HEK293T (cell line): Measurements from ENCODE around the gene WNT2B.

Experiments used
- FOXM1 ChIP-seq: fragments of 450-650 bp; IDR thresholded peaks from 2 replicates; pipeline ENCODE4 v1.6.1; 2017; ENCODE audit warnings: mild to moderate bottlenecking, borderline replicate concordance
- L3MBTL2 ChIP-seq: fragments of 450-650 bp; conservative IDR thresholded peaks from 2 replicates; pipeline ENCODE4 v1.6.1; 2016; ENCODE audit warnings: mild to moderate bottlenecking
- LEF1 ChIP-seq: fragments of 450-650 bp; IDR thresholded peaks from 2 replicates; pipeline ENCODE4 v1.6.1; 2017; ENCODE audit warnings: mild to moderate bottlenecking, borderline replicate concordance
- PKNOX1 ChIP-seq: fragments of 450-650 bp; IDR thresholded peaks from 2 replicates; pipeline ENCODE4 v1.6.1; 2016
- SP1 ChIP-seq: fragments of 450-650 bp; IDR thresholded peaks from 2 replicates; pipeline ENCODE4 v1.6.1; 2017
- TARDBP ChIP-seq: fragments of 450-650 bp; IDR thresholded peaks from 2 replicates; pipeline ENCODE4 v1.6.1; 2016

DNA sequence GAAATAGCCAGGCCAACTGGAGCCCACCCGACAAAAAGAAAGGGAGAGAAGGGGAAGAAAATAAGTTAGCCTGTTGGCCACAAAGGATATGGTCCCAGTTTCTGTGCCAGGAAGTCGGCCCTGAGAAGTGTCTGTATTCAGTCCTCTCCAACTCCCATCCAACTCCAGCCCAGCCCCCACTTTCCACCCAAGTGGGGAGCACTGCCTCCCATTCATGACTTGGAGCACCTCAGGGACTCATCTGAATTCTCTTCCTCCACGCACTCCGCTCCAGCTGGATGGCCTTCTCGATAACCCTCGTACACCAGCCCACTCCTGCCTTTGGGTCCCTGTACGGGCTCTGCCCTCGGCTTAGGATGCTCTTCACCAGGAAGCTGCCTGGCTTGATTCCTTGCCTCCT lies 2.0 kb upstream of the WNT2B start:
- TF ChIP-seq LEF1 (no peak), FOXM1 (no peak), PKNOX1 (no peak), L3MBTL2 (no peak), TARDBP (no peak), SP1 (no peak)
